Fibroblast of the aortic adventitia (primary cell): Measurements from ENCODE around the gene UGT1A8. TPM values are rescaled to one million over a fixed set of nuclear protein-coding genes. Genes with fewer than 3 reads are reported as not detected.
"Not testable (repeated sequence)": the region's sequence is repeated elsewhere in the genome, so short reads cannot be mapped to it uniquely, and the experiment has no call there.

Source experiments
- DNase-seq: peaks from one replicate; pipeline ENCODE4 v3.0.0-alpha.2; 2010; ENCODE audit warnings: low read depth
- H3K4me3 ChIP-seq: 2 replicates; pipeline ENCODE4 v1.5.1; 2011; ENCODE audit warnings: low read depth, mild to moderate bottlenecking, control low read depth, low read length, moderate library complexity
- CTCF ChIP-seq: IDR thresholded peaks from 2 replicates; pipeline ENCODE4 v1.5.1; 2011; ENCODE audit warnings: mild to moderate bottlenecking, low read length, control low read depth, inconsistent platforms; ENCODE audit not compliant: insufficient read depth
- total RNA-seq: library from RNA; depleted of rRNA; stranded (reverse); fragments of >200 nt; gene quantifications from 2 replicates; pipeline ENCODE4 v1.2.3, GENCODE V29; 2012; ENCODE audit warnings: low replicate concordance

UGT1A8 gene
- total RNA-seq, 1 donor: 0.09 TPM

- TF ChIP-seq CTCF: no peak
- no peak for DNase-seq
- no peak within 1 kb of the TSS for H3K4me3 ChIP-seq
Observed at GRCh38 chr2:233712611-233713261, 95.3 kb downstream of the UGT1A8 start, which contains the start of gene UGT1A5. UGT1A5 (plus strand) TSS chr2:233712907; CDS start chr2:233712992, 85 bp downstream.

DNA sequence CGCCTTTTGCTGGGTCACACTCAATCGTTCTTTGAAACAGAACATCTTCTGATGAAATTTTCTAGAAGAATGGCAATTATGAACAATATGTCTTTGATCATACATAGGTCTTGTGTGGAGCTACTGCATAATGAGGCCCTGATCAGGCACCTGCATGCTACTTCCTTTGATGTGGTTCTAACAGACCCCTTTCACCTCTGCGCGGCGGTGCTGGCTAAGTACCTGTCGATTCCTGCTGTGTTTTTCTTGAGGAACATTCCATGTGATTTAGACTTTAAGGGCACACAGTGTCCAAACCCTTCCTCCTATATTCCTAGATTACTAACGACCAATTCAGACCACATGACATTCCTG, 95.8 kb downstream of the UGT1A8 start:
- no peak overlapping the region for H3K4me3 ChIP-seq
- no peak for DNase-seq
- no peak for TF ChIP-seq CTCF

GRCh38 chr2:233714121-233714520, 96.7 kb downstream of the UGT1A8 start:
- H3K4me3 ChIP-seq: no peak overlapping the region
- no peak for TF ChIP-seq CTCF
- no peak for DNase-seq

DNA sequence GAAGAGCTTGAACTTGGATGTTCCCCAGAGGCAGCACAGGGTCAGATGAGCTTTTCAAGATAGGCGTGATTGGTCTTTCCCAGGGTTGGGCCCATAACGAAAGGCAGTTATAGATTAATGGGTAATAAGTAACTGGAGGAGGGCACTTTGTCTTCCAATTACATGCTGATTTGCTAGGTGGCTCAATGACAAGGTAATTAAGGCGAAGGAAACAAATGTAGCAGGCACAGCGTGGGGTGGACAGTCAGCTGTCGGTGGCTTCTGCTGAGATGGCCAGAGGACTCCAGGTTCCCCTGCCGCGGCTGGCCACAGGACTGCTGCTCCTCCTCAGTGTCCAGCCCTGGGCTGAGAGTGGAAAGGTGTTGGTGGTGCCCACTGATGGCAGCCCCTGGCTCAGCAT, 101.1 kb downstream of the UGT1A8 start, which contains the start of gene UGT1A4:
Gene UGT1A4, plus strand, starts transcription at position 185 of the 400 bp plus-strand sequence. Its CDS starts 85 bp downstream, at position 270.
- TF ChIP-seq CTCF: no peak
- DNase-seq: no peak

DNA sequence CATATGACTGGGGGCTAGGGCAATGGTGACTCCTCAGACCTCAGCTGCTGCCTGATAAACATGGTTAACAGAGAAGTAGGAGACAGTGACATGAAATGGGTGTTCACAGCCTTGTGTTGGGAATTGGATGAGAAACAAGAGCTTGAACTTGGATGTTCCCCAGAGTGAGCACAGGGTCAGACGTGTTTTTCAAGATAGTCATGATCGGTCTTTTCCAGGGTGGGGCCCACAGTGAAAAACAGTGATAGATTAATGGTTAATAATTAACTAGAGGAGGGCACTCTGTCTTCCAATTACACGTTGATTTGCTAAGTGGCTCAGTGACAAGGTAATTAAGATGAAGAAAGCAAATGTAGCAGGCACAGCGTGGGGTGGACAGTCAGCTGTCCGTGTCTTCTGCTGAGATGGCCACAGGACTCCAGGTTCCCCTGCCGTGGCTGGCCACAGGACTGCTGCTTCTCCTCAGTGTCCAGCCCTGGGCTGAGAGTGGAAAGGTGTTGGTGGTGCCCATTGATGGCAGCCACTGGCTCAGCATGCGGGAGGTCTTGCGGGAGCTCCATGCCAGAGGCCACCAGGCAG, 111.4 kb downstream of the UGT1A8 start, which contains the start of gene UGT1A3:
Gene UGT1A3, plus strand, starts transcription at position 320 of the 579 bp plus-strand sequence. Its CDS starts 85 bp downstream, at position 405.
- DNase-seq: no peak
- no peak for TF ChIP-seq CTCF
- H3K4me3 ChIP-seq: no peak within 1 kb of the TSS

More for the DNA sequence above, 101.1 kb downstream of the UGT1A8 start, which contains the start of gene UGT1A4:
- H3K4me3 ChIP-seq: no peak within 1 kb of the TSS

GRCh38 chr2:233736868-233737653, 119.6 kb downstream of the UGT1A8 start:
- DNase-seq, H3K4me3 ChIP-seq: not testable (repeated sequence)

DNA sequence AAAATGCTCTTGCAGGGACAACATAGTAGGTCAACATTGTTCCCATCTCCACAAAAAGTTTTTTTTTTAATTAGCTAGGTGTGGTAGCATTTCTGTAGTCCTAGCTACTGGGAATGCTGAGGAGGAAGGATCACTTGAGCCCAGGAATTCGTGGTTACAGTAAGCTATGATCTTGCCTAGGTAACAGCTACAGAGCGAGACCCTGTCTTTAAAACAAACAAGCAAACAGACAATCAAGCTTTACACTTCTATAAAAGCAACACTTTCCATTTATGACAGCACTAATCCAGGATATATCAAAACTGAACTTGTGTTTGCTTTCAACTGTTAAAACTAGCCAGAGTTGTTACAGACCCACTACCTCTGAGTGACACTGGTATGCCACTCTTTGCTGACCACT, 123.4 kb downstream of the UGT1A8 start:
- DNase-seq: no peak
- TF ChIP-seq CTCF: no peak
- no peak overlapping the region for H3K4me3 ChIP-seq
